GM18907 (cell line): ENCODE data around the gene EPC2.
"Not testable (repeated sequence)": the region's sequence is repeated elsewhere in the genome, so short reads cannot be mapped to it uniquely, and the experiment has no call there.

Source experiments
- ATAC-seq: cut with Tn5 transposase; IDR thresholded peaks from one replicate; pipeline ENCODE4 v1.9.1; 2021; ENCODE audit warnings: mild to moderate bottlenecking, moderate library complexity; ENCODE audit not compliant: unreplicated experiment

The EPC2 gene

DNA sequence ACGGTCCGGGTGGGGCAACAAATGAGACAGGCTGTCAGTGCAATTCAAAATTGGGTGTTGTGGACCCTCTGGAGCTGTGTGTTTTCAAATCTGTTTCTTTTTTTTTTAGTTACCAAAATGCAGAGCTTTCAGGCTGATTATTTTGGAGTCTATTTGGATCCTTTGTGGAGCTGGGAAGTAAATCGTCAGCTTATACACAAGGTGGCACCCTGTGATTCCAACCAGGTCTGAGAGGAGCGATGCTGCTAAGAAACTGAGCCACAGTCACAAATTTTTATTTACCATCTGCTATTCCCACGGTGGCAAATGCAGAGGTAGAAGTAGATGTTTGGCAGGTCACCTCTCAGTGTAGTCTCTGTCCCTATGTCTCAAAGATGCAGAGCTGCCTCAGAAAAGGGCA is 3.8 kb upstream of the EPC2 start:
- no peak for ATAC-seq

DNA sequence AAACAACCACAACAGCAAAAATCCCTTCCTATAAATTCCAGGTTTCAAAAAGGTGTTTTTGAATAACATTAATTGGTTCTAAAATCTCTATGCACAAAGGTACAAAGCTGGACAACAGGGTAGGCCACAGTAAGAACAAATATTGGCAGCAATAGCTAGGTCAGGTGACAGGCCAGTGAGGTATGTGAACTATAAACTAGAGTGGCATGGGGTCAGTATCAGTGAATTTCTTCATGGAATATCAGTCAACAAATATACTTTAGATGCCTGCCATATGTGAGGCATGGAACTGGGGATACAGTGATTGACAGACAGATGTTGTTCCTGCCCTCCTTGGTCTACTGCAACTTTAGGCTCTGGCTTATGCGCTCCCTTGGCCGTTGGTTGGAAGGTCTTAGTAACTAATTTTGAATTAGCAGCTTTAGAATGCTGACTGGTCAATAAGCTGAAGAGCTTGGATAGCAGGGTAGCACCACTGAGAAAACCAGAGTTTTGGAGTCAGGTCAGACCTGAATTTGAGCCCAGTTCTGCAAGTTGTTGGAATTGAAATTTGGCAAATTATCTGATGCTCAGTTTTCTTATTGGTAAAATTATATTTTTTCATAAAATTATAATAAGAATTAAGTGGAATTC is 2.3 kb upstream of the EPC2 start:
- no peak for ATAC-seq

DNA sequence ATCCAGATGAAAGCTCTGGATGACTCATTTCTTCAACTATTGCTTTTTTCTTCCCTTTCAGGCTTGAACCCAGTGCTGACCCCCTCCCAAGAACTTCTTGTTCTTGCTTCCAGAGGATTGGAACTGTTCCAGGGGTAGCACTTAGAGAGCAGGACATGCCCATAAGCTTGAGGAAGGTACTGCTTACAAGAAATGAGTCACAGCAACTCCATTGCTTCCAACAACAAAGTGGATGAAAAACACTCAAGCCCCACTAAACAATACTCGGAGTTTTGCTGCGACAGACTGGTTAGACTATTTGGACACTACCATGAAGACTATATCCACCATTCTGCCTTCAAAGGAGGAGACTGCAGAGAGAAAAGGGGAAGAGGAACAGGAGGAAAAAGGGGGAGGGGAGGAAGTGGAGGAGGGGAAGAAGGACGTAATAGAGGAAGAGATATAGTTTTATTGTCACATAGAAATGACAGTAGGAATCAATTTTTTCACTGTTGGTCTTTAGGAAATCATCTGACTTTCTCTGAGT is 1.6 kb upstream of the EPC2 start:
- ATAC-seq: no peak

DNA sequence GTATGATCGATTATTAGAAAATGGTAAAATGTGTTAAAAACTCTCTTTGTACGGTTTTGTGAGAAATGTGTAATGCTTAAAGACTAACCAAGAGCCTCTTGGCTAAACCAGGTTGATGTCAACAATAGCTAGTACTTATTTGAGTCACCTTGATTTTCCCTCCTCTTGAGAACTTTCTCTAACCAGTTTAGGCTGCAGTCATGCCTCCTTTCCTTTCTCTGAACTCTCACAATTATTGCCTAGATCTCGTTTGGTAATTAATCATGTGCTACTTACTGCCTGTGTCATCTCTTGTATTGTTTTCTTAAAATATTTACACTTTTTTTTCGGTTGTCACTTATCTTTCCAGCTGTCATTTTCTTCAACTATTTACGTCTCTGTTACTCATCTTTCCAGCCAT is 1.1 kb upstream of the EPC2 start:
- peak; percentile 33 for ATAC-seq

DNA sequence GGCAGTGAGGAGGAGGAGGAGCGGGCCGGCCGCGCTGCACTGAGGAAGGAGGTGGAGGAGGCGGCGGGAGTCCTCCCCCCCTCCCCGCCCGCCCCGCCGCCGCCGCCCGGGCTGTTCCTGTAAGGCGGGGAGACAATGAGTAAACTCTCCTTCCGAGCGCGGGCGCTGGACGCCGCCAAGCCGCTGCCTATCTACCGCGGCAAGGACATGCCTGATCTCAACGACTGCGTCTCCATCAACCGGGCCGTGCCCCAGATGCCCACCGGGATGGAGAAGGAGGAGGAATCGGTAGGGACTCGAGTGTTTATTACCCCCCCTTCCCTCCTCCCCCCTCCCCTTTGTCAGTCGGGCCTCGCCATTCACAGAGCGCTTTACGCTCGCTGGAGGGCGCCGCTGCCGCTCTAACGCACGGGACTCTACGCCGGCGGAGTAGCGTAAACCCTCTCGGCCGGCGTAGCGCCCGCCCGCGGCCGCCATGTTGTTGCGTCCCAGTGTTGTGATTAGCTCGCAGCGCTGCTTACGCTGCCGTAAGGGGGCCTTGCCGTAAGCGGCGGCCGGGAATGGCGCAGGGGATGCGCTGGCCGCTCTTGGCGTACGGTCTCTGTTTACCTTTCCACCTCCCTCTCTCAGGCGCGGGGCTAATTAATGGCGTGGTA is 460 bp downstream of the EPC2 start:
- peak; percentile 59 for ATAC-seq

DNA sequence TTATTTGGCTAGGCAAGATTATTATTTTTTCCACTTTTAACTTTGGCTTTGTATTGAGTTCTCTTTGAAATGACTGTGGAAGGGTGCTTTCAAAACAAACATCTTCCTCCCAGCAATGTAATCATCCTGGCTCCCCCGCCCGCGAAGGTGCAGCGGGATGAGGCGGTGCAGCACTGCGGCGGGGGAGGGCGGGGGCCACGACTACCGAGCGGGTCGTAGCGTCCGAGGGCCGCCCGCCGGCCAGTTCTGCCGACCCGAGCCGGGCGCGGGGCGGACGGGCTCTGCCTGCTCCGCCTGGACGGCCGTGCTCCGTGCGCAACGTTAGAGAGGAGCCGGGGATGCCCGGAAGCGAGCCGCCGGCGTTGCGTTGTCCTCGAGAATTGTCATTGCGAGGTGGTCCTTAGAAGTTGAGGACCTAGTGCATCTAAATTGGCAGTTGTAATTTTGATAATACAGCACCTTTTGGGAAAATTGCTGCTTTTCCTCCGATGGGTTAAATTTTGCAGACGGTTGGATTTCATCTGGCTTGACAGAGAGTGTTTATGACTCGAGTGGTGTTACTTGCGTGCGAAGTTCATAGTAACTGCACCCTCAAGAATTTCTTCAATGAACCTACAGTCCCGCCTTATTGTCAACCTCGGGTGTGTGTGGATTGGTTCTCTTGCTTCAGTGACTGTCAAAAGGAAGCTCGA is 1.1 kb downstream of the EPC2 start:
- ATAC-seq: peak; percentile 50

DNA sequence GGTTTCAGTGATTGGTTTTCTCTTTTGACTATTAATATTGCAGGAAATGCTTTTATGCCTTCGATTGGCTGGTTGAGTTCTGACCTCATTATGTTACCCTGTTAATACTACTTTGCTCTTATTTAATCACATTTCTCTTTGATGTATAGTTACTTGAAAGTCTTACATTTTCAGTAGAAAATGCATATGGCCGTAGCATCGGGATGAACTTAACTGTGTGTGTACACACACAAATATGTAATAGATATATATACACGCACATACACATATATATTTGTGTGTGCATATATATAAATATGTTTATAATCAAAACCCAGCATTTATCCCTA is 1.6 kb downstream of the EPC2 start:
- ATAC-seq: no peak

DNA sequence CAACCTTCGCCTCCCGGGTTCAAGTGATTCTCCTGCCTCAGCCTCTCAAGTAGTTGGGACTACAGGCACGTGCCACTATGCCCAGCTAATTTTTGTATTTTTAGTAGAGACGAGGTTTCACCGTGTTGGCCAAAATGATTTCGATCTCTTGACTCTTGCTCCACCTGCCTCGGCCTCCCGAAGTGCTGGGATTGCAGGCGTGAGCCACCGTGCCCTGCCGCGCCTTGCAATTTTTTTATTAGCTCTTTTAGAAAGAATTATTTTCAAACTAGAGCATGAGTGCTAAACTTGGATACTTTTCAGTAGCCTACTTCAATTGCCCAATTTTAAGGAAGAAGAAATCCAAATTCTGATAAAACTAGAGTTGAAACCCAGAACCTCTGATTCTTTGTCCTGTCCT is 3.2 kb downstream of the EPC2 start:
- not testable (repeated sequence) for ATAC-seq

DNA sequence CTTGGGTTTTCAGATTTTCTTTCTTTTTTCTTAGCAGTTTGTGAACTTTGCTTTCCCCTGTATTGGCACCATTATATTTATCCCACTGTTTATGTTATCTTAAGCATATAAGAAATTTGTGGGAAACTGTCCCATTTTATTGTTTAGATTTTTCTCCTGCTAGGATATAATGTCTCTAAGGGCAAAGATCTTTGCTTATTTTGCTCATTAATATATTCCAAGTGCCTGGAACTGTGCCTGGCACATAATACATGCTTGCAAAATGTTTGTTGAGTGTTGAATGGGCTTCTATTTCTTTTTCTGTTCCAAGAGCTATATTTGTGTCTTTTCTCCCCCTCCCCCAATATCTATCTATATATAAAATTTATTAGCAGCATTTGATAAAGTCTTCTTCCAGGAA is 5.4 kb downstream of the EPC2 start:
- no peak for ATAC-seq

DNA sequence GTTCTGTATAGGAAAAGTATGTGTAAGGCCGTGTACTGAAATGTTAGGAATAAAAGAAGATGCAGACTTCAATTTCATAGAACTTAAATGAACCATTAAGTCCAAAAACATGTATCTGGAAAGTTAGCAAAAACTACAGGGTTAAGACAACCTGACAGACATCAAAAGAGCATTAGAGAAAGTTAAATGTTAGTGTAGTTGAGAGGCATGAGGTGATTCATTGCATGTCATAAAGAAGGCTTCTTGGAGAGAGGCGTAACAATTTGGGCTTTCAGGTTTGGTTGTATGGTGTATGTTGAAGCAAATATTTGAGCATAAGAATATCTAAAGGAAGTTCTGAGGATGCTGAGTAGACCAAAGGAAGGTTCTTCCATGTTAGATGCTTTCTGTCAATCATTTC is 6.3 kb downstream of the EPC2 start:
- no peak for ATAC-seq

DNA sequence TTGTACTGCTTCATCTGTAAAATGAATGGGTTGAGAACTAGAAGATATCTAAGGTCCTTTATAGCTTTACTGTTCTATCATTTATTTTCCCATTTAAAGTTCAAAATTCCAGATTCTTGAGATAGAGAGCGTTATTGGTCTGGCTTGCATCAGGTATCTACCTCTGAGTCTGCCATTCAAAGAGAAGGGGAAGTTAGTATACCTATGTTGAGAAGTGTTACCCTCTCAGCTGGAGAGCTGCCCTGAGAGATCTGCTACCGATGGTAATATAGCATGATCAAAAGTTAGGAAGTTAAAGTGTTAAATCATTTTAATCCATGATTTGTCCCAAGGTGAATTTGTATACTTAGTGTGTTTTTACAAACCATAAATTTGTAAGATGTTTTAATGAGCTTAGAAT is 7.4 kb downstream of the EPC2 start:
- ATAC-seq: no peak

DNA sequence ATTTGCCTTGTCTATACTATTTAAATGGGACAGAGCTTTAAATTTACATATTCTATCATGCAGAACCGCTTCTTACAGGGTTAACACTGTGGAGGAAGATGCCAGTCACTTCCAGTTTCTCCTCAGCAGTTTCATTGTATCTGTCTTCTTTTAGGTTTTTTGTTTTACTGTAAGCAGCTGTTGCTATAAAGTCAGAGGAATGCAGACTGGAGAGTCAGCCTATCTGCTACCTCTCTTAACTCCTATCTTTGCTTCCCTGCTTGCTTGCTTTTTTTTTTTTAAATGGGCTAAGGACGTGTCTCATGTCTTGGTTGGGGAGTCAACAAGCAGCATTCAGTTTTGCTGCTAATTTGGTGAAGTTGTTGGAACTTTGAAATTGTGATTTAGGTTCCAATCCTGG is 8.9 kb downstream of the EPC2 start:
- ATAC-seq: peak; percentile 85

DNA sequence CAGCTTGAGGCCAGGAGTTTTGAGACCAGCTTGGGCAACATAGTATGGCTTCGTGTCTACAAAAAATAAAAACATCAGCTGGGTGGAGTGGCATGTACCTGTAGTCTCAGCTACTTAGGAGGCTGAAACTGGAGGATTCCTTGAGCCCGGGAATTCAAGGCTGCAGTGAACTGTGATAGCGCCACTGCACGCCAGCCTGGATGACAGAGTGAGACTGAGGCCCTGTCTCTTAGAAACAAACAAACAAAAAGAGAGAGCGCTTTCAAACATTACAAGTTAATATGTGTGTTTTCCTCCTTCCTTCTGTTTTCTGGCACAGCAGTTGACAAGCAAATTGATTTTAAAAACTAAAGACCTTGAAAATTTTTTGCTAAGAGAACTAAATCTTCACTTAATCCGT is 9.9 kb downstream of the EPC2 start:
- ATAC-seq: no peak

DNA sequence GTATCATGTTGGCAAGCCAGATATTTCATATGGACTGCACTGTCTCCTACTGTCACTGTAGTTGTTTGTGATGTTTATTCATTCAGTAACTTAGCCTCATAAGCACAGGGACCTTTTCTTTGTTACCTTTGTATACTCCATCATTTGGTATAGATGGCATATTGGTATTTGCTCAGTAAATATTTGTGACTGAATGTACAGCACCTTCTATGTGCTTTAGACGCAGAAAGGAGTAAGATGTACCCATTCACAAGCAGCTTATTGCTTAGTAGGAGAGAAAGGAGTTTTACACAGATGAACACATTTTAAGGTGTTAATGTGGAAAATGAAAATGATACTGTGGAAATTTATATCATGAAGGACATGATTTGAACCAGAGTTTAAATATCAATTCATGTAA is 12.0 kb downstream of the EPC2 start:
- ATAC-seq: no peak

DNA sequence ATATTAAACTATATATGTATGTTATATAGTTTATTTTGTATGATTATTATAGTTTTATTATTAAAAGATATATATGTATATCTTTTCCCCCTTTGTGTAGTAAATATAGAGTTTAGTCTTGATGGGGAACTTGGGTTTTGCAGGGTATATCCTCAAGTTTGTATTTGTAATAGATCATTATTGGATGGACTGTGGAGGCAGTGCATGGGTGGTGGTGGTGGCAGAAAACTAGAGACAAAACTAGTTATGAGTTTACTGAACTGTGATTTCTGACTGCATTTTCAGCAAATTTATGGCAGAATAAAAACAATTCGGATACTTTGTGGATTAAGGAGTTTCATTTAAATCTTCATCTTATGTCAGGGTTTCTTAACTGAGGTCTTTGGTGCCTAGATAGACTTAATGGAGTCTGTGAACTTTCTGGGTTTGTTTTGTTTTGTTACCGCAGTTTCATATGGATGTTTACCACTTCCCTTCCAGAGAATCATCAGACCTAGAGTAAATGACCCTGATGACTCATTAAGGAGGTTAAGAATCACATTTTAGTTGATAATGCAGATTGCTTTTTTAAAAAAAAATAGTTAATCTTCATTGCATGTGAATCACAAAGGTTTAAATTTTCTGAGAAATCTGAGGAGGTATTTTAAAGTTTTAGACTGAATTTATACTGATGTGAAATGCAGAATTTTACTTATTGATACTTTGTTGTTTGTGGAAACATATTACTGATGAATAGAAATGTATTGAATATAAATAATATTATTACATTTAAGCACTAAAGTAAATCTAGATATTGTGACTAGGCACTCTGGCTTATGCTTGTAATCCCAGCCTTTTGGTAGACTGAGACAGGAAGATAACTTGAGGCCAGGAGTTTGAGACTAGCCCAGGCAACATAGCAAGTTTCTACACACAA is 14.5 kb downstream of the EPC2 start:
- peak; percentile 93 for ATAC-seq

DNA sequence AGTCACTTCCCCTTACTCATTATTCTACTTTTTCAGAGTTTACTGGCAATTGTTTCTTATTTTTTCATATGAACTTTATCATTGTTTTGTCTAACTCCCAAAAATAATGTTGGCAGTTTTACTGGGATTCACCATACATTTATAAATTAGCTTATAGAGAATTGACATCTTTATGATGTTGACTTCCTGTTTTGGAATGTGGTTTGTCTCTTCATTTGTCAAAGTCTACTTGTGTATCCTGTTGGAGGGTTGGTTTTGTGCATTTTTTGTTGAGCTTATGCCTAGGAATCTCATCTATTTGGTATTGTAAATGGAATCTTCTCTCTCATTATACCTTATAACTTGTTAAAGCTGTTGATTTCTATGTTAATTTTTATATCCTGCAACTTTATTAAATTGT is 16.4 kb downstream of the EPC2 start:
- ATAC-seq: no peak

DNA sequence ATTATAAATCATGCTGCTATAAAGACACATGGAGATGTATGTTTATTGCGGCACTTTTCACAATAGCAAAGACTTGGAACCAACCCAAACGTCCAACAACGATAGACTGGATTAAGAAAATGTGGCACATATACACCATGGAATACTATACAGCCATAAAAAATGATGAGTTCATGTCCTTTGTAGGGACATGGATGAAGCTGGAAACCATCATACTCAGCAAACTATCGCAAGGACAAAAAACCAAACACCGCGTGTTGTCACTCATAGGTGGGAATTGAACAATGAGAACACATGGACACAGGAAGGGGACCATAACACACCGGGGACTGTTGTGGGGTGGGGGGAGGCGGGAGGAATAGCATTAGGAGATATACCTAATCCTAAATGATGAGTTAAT is 17.8 kb downstream of the EPC2 start:
- ATAC-seq: not testable (repeated sequence)

DNA sequence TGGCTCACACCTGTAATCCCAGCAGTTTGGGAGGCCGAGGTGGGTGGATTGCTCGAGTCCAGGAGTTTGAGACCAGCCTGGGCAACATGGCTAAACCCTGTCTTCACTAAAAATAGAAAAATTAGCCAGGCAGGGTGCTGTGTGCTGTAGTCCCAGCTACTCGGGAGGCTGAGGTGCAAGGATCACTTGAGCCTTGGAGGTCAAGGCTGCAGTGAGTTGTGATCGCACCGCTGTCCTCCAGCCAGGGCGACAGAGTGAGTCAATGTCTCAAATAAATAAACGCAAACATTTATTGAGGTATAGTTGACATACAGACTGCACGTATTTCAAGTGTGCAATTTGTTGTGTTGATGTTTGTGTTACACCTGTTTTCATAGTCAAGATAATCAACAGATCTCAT is 19.7 kb downstream of the EPC2 start:
- no peak for ATAC-seq

DNA sequence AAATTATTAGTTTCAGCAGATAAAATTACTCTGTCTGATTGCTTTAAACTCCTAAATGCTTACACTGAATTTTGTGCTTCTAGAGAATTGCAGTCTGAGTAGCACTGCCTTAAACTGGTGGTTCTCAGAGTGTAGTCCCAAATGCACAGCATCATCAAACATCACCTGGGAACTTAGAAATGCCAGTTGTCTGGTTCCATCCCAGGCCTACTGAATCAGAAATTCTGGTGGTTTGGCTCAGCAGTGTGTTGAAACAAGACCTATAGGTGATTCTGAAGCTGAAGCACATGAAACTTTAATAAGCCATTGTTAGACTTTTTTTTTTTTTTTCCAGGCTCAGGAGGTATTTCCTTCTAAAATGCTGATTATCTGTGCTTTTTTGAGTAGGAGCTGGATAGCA is 22.0 kb downstream of the EPC2 start:
- ATAC-seq: no peak

DNA sequence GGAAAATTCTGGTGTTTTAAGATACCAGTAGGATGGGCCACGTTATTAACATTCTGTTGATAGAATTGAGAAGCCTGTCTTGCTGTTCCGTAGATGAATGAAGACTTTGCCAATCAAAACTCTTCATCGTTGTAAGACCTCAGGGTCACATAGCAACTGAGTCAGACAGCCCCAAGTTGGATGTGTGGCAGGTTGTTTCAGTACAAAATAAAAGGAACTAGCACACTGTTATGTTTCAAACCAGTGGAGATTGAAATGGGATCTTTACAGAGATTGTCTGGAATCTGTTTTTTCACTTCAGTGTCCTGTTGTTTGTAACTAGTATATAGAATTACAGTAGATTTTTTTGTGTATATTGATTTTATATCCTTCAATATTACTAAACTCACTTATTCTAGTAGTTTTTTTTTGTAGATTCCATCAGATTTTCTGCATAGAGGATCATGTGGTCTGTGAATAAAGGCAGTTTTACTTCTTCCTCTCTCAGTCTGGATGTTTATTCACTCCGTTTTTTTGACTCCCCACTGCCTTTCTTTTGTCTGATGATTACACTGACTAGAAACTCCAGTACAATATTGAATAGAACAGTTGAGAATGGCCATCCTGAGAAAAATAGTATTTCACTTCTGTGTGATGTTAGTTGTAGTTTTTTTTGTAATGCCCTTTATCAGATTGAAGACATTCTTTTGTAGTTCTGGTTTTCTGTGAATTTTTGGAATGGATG is 22.7 kb downstream of the EPC2 start:
- ATAC-seq: no peak

DNA sequence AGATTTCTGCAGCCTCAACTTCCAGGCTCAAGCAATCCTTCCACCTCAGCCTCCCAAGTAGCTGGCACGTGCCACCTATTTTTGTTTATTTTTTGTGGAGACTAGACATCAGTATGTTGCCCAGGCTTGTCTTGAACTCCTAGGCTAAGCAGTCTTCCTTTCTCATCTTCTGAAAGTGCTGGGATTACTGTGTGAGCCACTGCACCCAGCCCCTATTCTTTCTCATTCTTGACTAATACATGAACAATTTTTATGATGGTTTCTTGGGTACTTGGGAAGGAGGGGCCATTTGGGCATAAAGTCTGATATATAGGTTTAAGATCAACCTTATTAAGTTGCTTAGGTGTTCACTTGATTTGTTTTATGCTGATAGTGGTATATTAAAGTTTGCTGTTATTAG is 26.2 kb downstream of the EPC2 start:
- ATAC-seq: no peak
